Stimulated activated CD8-positive, alpha-beta memory T cell treated with anti-CD3 and anti-CD28 coated beads, Interleukin-4, amount 100 ng/mL, for 24 hours (primary cell): ENCODE data around the gene EIF4G3.
"Not testable (repeated sequence)": the region's sequence is repeated elsewhere in the genome, so short reads cannot be mapped to it uniquely, and the experiment has no call there.

ENCODE experiments used
- DNase-seq: peaks from one replicate; pipeline ENCODE4 v3.0.0-alpha.2; 2020; ENCODE audit warnings: low read depth

The EIF4G3 gene

DNA sequence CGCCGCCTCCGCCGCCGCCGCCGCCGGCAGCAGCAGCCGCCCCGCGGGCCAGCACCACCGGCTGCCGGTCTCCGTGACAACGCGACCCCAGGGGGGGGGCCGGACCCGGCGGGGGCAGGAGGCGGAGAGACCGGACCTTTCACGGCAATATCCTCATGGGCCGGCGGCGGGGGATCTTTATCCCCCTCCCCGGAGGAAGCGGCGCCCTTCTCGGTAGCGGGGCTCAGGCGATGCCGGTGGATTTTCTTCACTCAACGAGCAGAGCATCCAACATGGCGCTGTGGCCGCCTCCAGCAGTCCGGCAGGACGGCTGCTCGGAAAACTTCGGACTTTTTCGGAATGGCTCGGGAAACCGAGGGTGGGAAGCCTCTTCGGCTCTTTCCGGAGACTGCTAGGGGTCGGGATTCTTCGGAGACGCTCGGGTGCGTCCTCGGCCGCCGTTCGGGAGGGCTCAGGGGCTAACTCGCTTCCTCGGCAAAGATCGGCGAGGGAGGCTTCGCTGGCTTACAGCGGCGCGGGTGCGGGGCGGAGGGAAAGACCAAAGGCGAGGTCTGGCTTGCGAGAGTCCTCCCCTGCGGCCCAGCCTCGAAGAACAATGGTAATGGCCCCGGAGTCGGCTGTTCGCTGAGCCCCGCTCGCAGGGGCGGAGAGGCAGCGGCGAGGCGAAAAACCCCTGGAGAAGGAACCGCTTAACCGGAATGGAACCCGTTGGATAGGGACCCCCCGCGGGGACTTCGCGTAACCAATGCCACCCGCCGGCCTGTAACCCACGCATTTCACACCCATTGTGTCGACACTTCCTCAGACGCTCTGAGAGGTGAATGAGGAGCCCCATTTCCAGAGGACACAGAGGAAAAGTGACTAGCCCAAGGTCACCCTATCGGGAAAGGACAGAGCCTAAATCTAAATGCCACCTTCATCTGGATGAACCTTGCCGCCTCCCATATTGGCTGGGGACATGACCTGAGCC is at the start of gene EIF4G3:
Gene EIF4G3 (minus strand): TSS at position 312 of the 970 bp plus-strand sequence. CDS start 174,155 bp downstream, outside the sequence.
- DNase-seq: peak; percentile 99

DNA sequence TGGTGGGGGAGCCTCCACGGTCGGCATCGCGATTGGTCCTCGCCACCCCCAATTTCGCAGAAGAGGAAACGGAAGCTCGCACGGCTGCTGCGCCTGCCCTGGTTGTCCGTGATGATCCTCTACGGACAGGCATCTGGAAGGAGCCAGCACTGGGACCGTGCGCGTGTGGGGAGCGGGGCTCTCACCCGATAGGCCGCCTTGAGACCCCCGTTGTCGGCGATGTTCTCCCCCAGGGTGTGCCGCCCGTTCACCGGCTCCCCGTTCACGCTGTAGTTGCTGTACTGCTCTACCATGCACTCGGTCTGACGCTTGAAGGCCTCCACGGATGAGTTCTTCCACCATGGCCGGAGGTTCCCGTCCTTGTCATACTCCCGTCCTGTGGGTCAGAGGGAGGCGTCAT is 48.4 kb upstream of the EIF4G3 start:
- DNase-seq: no peak

GRCh38 chr1:21220815-21221214 is 44.1 kb upstream of the EIF4G3 start:
- DNase-seq: no peak

DNA sequence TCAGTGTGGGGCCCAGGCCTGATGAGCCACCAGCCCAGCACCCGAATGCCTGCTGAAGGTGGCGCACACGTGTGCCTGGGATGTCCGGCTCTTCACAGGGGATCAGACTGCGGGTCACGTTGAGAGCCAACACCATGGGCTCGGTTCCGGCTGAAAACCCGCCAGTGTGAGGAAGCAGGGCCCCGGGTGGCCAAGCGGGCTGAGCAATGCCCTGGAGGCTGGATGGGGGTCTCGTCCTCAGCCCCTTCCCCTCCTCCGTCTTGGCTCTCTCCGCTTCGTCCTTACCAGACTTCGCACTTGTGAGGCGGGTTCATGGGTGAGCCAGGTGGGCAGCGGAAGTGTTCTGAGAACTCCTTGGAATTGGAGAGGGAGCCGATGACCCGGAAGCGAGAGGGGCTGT is 43.0 kb upstream of the EIF4G3 start:
- no peak for DNase-seq

DNA sequence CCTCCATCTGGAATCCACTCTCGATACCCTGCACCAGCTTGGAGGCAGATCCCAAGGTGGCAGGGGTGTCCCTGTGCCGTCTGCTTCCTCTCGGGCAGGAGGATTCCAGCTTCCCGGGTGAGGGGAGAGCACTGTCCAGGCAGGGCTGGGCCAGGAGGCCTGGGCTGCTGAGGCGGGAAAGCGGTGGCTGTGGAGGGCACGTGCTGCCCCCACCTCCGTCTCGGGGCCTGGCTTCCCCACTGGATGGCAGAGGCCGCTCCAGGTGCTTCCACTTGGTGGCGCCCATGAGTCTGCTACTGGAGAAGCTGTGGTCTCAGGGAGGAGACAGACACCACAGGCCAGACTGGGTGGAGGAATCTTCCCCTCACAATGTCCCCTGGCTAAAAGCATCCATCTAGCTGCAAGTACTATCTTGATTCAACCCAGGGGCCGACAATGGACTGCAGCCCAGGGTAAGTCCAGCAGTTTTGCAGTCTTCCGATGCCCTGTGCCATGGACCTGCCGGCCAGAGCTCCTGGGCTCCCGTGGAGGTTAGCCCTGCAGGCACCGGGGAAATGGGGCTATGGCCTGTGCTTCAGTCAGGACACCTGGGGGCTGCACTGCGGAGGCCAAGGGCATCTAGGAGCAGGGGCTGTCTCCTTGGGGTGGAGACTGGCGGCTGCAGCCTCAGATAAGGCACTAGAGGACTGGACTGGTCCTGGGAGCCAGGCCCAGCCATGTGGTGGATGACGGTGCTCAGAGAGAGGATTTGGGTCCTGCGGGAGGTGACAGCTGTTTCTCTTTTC is 41.3 kb upstream of the EIF4G3 start:
- peak; percentile 17 for DNase-seq

DNA sequence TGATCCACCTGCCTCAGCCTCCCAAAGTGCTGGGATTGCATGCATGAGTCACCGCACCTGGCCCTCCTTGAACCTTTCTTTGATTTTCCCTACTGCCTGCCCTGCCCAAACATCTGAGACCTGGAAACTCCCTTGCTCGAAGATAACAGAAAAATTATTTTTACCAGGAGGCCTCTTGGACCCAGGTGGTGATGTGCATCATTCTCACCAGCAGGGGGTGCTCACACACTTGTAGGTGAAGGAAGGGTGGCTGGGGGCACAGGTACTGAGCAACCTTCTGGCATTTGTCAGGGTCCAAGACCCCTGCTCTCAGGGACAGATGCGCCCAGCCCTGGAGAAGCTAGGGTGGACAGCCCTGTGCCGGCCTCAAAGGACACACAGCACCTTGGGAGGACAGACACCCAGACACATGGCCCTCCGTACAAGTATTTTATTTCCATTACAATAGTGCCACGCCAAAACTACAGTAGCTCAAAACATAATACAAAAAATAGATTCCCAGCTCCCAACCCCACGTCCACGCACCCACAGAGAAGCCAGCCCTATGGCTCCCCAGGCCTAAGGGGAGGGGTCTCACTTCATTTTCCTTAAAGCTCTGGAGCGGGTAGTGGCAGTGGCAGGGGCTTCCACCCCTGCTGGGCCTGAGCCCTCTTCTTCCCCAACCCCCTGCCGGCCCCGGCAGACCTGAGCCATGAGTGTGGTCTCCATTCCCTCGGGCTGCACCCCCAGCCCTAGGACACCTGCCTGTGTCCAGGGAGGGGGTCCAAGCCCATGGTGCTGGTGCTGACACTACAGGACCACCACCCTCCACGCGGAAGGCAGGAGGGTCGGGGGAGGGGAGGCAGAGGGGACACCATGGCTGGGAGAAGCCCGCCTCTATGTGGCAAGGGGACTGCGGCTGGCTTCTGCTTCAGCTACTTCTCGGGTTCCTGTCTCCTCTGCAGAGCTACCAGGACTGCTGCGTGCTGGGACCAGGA is 40.4 kb upstream of the EIF4G3 start:
- DNase-seq: peak; percentile 55

- no peak for DNase-seq
Observed at GRCh38 chr1:21212126-21212525, 35.4 kb upstream of the EIF4G3 start.

DNA sequence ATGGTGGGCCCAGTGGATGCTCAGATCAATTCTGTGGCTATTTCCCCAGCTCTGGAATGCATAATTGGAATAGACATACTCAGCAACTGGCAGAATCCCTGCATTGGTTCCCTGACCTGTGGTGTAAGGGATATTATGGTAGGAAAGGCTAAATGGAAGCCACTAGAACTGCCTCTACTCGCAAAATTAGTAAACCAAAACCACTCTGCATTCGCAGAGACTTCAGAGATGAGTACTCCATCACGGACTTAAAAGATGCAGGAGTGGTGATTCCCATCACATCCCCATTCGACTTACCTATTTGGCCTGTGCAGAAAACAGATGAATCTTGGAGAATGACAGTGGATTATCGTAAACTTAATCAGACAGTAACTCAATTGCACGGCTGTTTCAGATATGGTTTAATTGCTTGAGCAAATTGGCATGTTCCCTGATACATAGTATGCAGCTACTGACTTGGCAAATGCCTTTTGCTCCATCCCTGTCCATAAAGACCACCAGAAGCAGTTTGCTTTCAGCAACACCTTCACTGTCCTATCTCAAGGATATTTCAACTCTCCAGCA is 31.5 kb upstream of the EIF4G3 start:
- not testable (repeated sequence) for DNase-seq

- no peak for DNase-seq
Observed at GRCh38 chr1:21206117-21206516, 29.4 kb upstream of the EIF4G3 start.

GRCh38 chr1:21205416-21205815 is 28.7 kb upstream of the EIF4G3 start:
- no peak for DNase-seq

DNA sequence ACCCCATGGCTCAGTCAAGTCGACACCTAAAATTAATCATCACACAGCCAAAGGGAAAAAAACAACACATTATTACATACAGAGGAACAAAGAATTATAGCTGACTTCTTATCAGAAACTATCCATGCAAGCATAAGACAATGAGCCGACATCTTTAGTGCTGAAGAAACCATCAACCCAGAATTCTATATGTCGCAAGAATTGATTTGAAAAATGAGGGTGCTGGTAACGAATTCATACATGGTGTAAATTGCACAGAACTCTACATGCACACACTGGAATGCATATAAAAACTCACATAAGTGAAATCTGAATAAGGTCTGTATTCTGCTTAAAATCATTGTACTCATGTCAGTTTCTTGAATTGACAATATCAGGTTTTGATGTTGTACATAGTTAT is 25.0 kb upstream of the EIF4G3 start:
- DNase-seq: no peak

GRCh38 chr1:21201238-21201637 is 24.5 kb upstream of the EIF4G3 start:
- not testable (repeated sequence) for DNase-seq

GRCh38 chr1:21200767-21201166 is 24.1 kb upstream of the EIF4G3 start:
- DNase-seq: no peak

DNA sequence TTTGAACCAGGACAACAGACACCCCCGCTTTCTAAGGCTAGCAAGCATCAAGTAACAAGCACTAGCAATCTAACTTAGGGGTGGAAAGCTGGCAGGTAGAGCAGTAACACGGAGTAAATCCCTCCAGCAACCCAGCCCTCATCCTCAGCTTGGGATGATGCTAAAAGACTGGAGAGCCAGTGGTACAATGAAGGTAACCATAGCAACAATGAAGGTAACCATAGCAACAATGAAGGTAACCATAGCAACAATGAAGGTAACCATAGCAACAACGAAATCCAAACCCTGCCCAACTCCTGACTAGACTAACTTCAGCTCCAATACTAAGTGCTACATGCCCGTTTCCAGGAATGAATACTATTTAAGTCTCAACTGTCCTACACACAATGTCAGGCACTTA is 22.2 kb upstream of the EIF4G3 start:
- no peak for DNase-seq

GRCh38 chr1:21192871-21193270 is 16.2 kb upstream of the EIF4G3 start:
- no peak for DNase-seq

- no peak for DNase-seq
Observed at GRCh38 chr1:21192284-21192683, 15.6 kb upstream of the EIF4G3 start.

- DNase-seq: not testable (repeated sequence)
Observed at GRCh38 chr1:21190771-21191170, 14.1 kb upstream of the EIF4G3 start.

- no peak for DNase-seq
Observed at GRCh38 chr1:21189906-21190500, 13.3 kb upstream of the EIF4G3 start.

- DNase-seq: no peak
Observed at GRCh38 chr1:21189421-21189820, 12.7 kb upstream of the EIF4G3 start.

DNA sequence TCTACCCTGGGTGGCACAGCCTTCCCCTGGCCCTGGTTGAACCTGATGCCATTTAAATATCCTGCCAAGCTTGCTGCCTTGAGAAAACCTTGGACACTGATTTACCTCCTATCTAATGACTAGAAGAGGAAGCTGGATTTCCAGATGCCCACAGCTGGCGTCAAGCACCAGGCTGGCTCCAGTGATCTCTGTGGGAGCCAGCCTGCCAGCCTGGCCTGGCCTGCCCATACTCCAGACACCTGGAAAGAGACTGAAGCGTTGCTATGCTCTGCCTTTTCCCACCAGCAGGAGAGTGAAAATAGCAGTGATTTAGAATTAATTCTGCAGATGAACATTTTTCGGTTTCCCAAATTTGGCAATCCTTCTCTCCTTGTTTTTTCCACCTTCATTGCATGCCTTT is 11.5 kb upstream of the EIF4G3 start:
- DNase-seq: no peak

DNA sequence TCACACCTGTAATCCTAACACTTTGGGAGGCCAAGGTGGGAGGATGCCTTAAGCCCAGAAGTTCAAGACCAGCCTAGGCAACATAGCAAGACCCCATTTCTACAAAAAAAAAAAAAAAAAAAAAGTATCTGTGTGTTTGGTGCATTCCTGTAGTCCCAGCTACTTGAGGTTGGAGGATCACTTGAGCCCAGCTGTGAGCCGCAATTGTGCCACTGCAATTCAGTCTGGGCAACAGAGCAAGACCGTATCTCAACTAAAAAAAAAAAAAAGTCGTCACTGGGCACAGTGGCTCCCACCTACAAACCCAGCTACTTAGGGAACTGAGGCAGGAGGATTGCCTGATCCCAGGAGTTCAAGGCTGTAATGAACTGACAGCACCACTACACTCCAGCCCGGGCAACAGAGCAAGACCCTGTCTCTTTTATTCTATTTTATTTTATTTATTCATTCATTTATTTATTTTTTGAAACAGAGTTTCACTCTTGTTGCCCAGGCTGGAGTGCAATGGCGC is 8.6 kb upstream of the EIF4G3 start:
- no peak for DNase-seq
